Endothelial cell of umbilical vein (primary cell): ENCODE measurements around the gene DTX3L. TPM values are rescaled to one million over a fixed set of nuclear protein-coding genes. Genes with fewer than 3 reads are reported as not detected.

ENCODE experiments used
- BruUV-seq: library from RNA; stranded (reverse); fragments of 400-500 nt; replicated peaks from 2 replicates; lab custom pipeline; 2021; lab: Mats Ljungman, UMichigan
- CTCF ChIA-PET: fragments of 300-600, 350-600 bp; sonication (Branson Sonifier 250); formaldehyde crosslinking; loops from one replicate; lab custom pipeline; 2021; ENCODE audit warnings: antibody characterized with exemption, inconsistent platforms; lab: Charles Lee
- POLR2A ChIA-PET: fragments of 300-600, 350-600 bp; sonication (Branson Sonifier 250); formaldehyde crosslinking; loops from one replicate; lab custom pipeline; 2021; ENCODE audit warnings: antibody characterized with exemption, inconsistent platforms; lab: Charles Lee
- DNase-seq: peaks from one replicate; pipeline ENCODE4 v3.0.0-alpha.2; 2011; ENCODE audit warnings: low read depth, low spot score
- FAIRE-seq: peaks from 2 replicates; lab custom pipeline; 2011; peaks lifted over from hg19 to GRCh38; lab: Jason Lieb, UNC
- H2AFZ ChIP-seq: 2 replicates; pipeline ENCODE4 v1.6.0; 2012; ENCODE audit warnings: low read depth, low read length, control low read depth, inconsistent platforms
- H3K27ac ChIP-seq: 2 replicates; pipeline ENCODE4 v1.5.1; 2011; ENCODE audit warnings: low read depth, mild to moderate bottlenecking, control low read depth, low read length, moderate library complexity; ENCODE audit not compliant: insufficient read depth
- H3K27me3 ChIP-seq, 2 experiments: 2 replicates each; pipeline versions ENCODE4 v1.6.0 to v1.6.1; 2011; ENCODE audit warnings: low read length in 2 of 2, mixed read lengths in 1 of 2; ENCODE audit not compliant: control insufficient read depth in 2 of 2, insufficient read depth in 2 of 2
- H3K36me3 ChIP-seq, 2 experiments: 2 replicates in 1 of 2; 3 replicates in 1 of 2; pipeline ENCODE4 v1.5.1; 2011; ENCODE audit warnings: low read length in 2 of 2, mild to moderate bottlenecking in 1 of 2, moderate library complexity in 1 of 2; ENCODE audit not compliant: control insufficient read depth in 2 of 2, insufficient read depth in 2 of 2; ENCODE audit errors: extremely low read depth in 1 of 2
- H3K4me1 ChIP-seq: 3 replicates; pipeline ENCODE4 v1.5.1; 2011; ENCODE audit warnings: mild to moderate bottlenecking, low read length; ENCODE audit not compliant: control insufficient read depth, insufficient read depth; ENCODE audit errors: extremely low read depth
- H3K4me2 ChIP-seq: 2 replicates; pipeline ENCODE4 v1.6.1; 2011; ENCODE audit warnings: low read length, control low read depth, mixed read lengths; ENCODE audit not compliant: insufficient read depth
- H3K4me3 ChIP-seq, 3 experiments: fragments of 200-600 bp in 1 of 3; sonication (generic), shearing (Covaris generic) in 1 of 3; replicated peaks in 1 of 3; 2 replicates each; pipeline ENCODE4 v1.5.1; 2011 to 2016; ENCODE audit warnings: control low read depth in 3 of 3, low read length in 3 of 3, mild to moderate bottlenecking in 2 of 3, inconsistent platforms in 1 of 3, low read depth in 1 of 3, moderate library complexity in 1 of 3; ENCODE audit not compliant: insufficient read depth in 1 of 3
- H3K79me2 ChIP-seq: 2 replicates; pipeline ENCODE4 v1.6.0; 2012; ENCODE audit warnings: low read length, inconsistent platforms; ENCODE audit not compliant: control insufficient read depth, insufficient read depth
- H3K9ac ChIP-seq: replicated peaks from 2 replicates; pipeline ENCODE3; 2011; ENCODE audit warnings: low read length, control low read depth; ENCODE audit not compliant: insufficient read depth; ENCODE audit errors: extremely low read depth
- H3K9me1 ChIP-seq: replicated peaks from 3 replicates; pipeline ENCODE4 v1.6.0; 2011; ENCODE audit warnings: mild to moderate bottlenecking, low read length; ENCODE audit not compliant: control insufficient read depth, insufficient read depth; ENCODE audit errors: extremely low read depth
- H3K9me3 ChIP-seq: replicated peaks from 2 replicates; pipeline ENCODE4 v1.5.1; 2012; ENCODE audit warnings: low read length, inconsistent platforms; ENCODE audit not compliant: control insufficient read depth, insufficient read depth
- H4K20me1 ChIP-seq: replicated peaks from 2 replicates; pipeline ENCODE3; 2011; ENCODE audit warnings: mild to moderate bottlenecking, low read length; ENCODE audit not compliant: control insufficient read depth, insufficient read depth; ENCODE audit errors: extremely low read depth
- CTCF ChIP-seq, 2 donors: IDR thresholded peaks; 1 replicate in 1 of 2; 2 replicates in 1 of 2; pipeline ENCODE4 v1.5.1; 2011; ENCODE audit warnings: low read length in 2 of 2, mild to moderate bottlenecking in 2 of 2, moderate library complexity in 2 of 2, control low read depth in 1 of 2, inconsistent platforms in 1 of 2, low read depth in 1 of 2; ENCODE audit not compliant: insufficient read depth in 1 of 2; ENCODE audit errors: extremely low read depth in 1 of 2
- EZH2 ChIP-seq: IDR thresholded peaks from 2 replicates; pipeline ENCODE4 v1.6.1; 2012; ENCODE audit warnings: borderline replicate concordance, low read depth, mild to moderate bottlenecking, moderate library complexity, low read length, inconsistent platforms; ENCODE audit not compliant: severe bottlenecking
- FOS ChIP-seq: IDR thresholded peaks from 2 replicates; pipeline ENCODE4 v1.6.1; 2011; ENCODE audit warnings: mild to moderate bottlenecking, low read length, moderate library complexity, borderline replicate concordance; ENCODE audit not compliant: insufficient read depth
- JUN ChIP-seq: IDR thresholded peaks from 2 replicates; pipeline ENCODE4 v1.6.1; 2011; ENCODE audit warnings: borderline replicate concordance, low read depth; ENCODE audit not compliant: insufficient read length, insufficient read depth
- MAX ChIP-seq: IDR thresholded peaks from 2 replicates; pipeline ENCODE4 v1.6.1; 2011; ENCODE audit not compliant: insufficient read depth, insufficient read length
- MYC ChIP-seq: IDR thresholded peaks from one replicate; pipeline ENCODE4 v1.6.1; 2011; ENCODE audit warnings: mild to moderate bottlenecking, low read depth, low read length
- POLR2A ChIP-seq: IDR thresholded peaks from 2 replicates; pipeline ENCODE4 v1.6.1; 2012; ENCODE audit warnings: low read depth, mild to moderate bottlenecking, control low read depth, low read length
- dilution Hi-C: fragments of 300-500 bp; cut with MboI; formaldehyde crosslinking; loops from one replicate; pipeline ENCODE4 v1.15.0; 2019; ENCODE audit warnings: low sequenced_read_pairs; ENCODE audit not compliant: extremely low pct_ligation_motif_present
- intact Hi-C: fragments of 100-400 bp; cut with micrococcal nuclease; formaldehyde crosslinking; loops from one replicate; pipeline ENCODE4 v1.10.0; 2022
- polyA plus RNA-seq, 4 experiments: library from polyadenylated mRNA; depleted of rRNA in 3 of 4; stranded (reverse) in 3 of 4; unstranded in 1 of 4; fragments of >200 nt; gene quantifications; 2 replicates each; pipeline versions ENCODE4 v1.2.1 to v1.2.3, GENCODE V29; 2011 to 2012; ENCODE audit warnings: missing spikeins in 1 of 4
- total RNA-seq: library from RNA; stranded (reverse); gene quantifications from 2 replicates; pipeline ENCODE4 v1.2.3, GENCODE V29; 2021

Gene DTX3L
- total and polyA plus RNA-seq, 2 donors (not counting 3 experiments of a cell fraction or from before 2014, with no cell fraction given) = 3.2 to 20.5 TPM

- H3K9me3 ChIP-seq = no peaks in the 10 kb centered on the region
Observed at GRCh38 chr3:122598556-122598955, 34.4 kb downstream of the DTX3L start.

More at GRCh38 chr3:122598556-122598955, 34.4 kb downstream of the DTX3L start:
- Histone ChIP-seq H3K27ac (no peak overlapping the region), H3K79me2 (no peaks in the 10 kb centered on the region), H3K4me2 (no peak overlapping the region), H3K4me3 (no peak overlapping the region), H3K4me1 (no peaks in the 10 kb centered on the region), H3K36me3 (no peaks in the 10 kb centered on the region), H3K27me3 (peaks cover 11 to 16% of the 10 kb centered on the region in 2 experiments), H3K9me1 (no peaks in the 10 kb centered on the region), H4K20me1 (no peaks in the 10 kb centered on the region), H2AFZ (no peak overlapping the region), H3K9ac (no peak overlapping the region)
- intact Hi-C loops = no loop called here
- no TSS peak for BruUV-seq
- TF ChIP-seq MAX (no peak), JUN (no peak), EZH2 (no peak), MYC (no peak), FOS (no peak), CTCF (IDR thresholded peaks at IDR 0.05; ENCODE audit: extremely low read depth in 1 of 2, insufficient read depth in 1 of 2, low read depth in 1 of 2, low read length in 2 of 2) (no peak), POLR2A (no peak)
- FAIRE-seq (no peak), DNase-seq (no peak)
- POLR2A ChIA-PET = no interaction called here
- dilution Hi-C loops = no loop called here
- CTCF ChIA-PET = no interaction called here
